Motor neuron (in vitro differentiated cells): ENCODE measurements around the gene TRIP13. TPM values are rescaled to one million over a fixed set of nuclear protein-coding genes. Genes with fewer than 3 reads are reported as not detected.
"Not testable (repeated sequence)": the region's sequence is repeated elsewhere in the genome, so short reads cannot be mapped to it uniquely, and the experiment has no call there.

ENCODE experiments used
- ATAC-seq, 8 experiments: fragments of 200-7000 bp; cut with Tn5 transposase; replicated peaks in 6 of 8; 2 replicates each; pipeline ENCODE4 v1.8.0; 2021; ENCODE audit warnings: mild to moderate bottlenecking in 8 of 8, moderate library complexity in 8 of 8
- H3K27ac ChIP-seq, 2 donors: fragments of 250-450 bp; sonication (Bioruptor Pico); 2 replicates each; pipeline ENCODE4 v1.9.0; 2021; ENCODE audit warnings: antibody characterized with exemption in 2 of 2, mild to moderate bottlenecking in 2 of 2, moderate library complexity in 1 of 2
- H3K4me1 ChIP-seq, 2 donors: fragments of 250-450 bp; sonication (Bioruptor Pico); replicated peaks in 1 of 2; 2 replicates each; pipeline ENCODE4 v1.6.1; 2021; ENCODE audit warnings: antibody characterized with exemption in 2 of 2, mild to moderate bottlenecking in 2 of 2, moderate library complexity in 1 of 2
- H3K4me3 ChIP-seq, 5 donors: fragments of 250-450 bp; sonication (Bioruptor Pico); 2 replicates each; pipeline ENCODE4 v1.9.0; 2021; ENCODE audit warnings: antibody characterized with exemption in 5 of 5, mild to moderate bottlenecking in 5 of 5, moderate library complexity in 4 of 5
- WGBS, 10 experiments: fragments of 450-650 bp; shearing (Covaris generic); methylation state at CpG; one replicate each; pipeline ENCODE4 v1.0.0; 2022; 5-methylcytosine and 5-hydroxymethylcytosine counted together
- in situ Hi-C, 9 experiments: fragments of 400-800 bp; cut with MboI; loops; one replicate each; pipeline ENCODE4 v1.15.0; 2021; ENCODE audit warnings: low sequenced_read_pairs in 9 of 9, low pct_unique_long_range_greater_than_20kb in 2 of 9; ENCODE audit not compliant: unreplicated experiment in 9 of 9
- total RNA-seq, 8 experiments: library from RNA; unstranded; fragments of 300-600 nt; gene quantifications; 2 replicates each; pipeline versions ENCODE4 v1.2.3 to v1.2.4, GENCODE V29; 2022

TRIP13 gene
- total RNA-seq, 8 experiments from 2014 or later: 0.51 to 24.0 (median 2.1) TPM

GRCh38 chr5:849651-850301 lies 42.9 kb upstream of the TRIP13 start:
- ATAC-seq: peak; percentile 50 to 79 (median 72)
- Histone ChIP-seq H3K27ac (no peak overlapping the region), H3K4me3 (peak overlapping the region in 2 of 5 donors; percentile 7 to 27), H3K4me1 (peaks cover 19 to 26% of the 10 kb centered on the region in 2 donors)
- WGBS, 10 experiments: 50 to 83% (median 73%) methylated on average over 4 to 9 of the region's 20 CpGs; no CpG with 5 or more reads in 7 of the 10 experiments
- in situ Hi-C loops: loop anchor here in 1 of 9 experiments (25.0 kb wide), 1 partner anchor 112 kb away; no protein-coding TSS in a partner anchor

- WGBS, 10 experiments: 40 to 50% (median 43%) methylated on average over 2 to 3 of the region's 27 CpGs; no CpG with 5 or more reads in 7 of the 10 experiments
- in situ Hi-C loops: no loop called here
- Histone ChIP-seq H3K4me3 (peak within 1 kb of the TSS in 2 of 5 donors; percentile 7 to 27), H3K4me1 (peaks cover 19 to 23% of the 10 kb centered on the region in 2 donors), H3K27ac (no peak within 1 kb of the TSS)
- peak; percentile 66 to 92 (median 89) for ATAC-seq
Measured at GRCh38 chr5:850511-851006, 42.1 kb upstream of the TRIP13 start, which contains the start of gene ZDHHC11. Gene ZDHHC11 (minus strand): TSS chr5:850986. CDS start chr5:850602, 384 bp downstream.

- Histone ChIP-seq H3K4me1 (peaks cover 19 to 23% of the 10 kb centered on the region in 2 donors), H3K4me3 (peak overlapping the region in 1 of 5 donors; percentile 27), H3K27ac (no peak overlapping the region)
- WGBS, 10 experiments: 70% methylated on average over 2 of the region's 19 CpGs; no CpG with 5 or more reads in 9 of the 10 experiments
- ATAC-seq: peak in 2 of 8 experiments; percentile 1 to 5
- in situ Hi-C loops: no loop called here
Measured at GRCh38 chr5:851076-851475, 41.6 kb upstream of the TRIP13 start.

- 50 to 100% (median 80%) methylated on average over 1 to 13 of the region's 16 CpGs; no CpG with 5 or more reads in 2 of the 10 experiments for WGBS, 10 experiments
- no peak overlapping the region for H3K27ac ChIP-seq
Measured at GRCh38 chr5:851553-851952, 41.1 kb upstream of the TRIP13 start.

GRCh38 chr5:852018-852417 lies 40.7 kb upstream of the TRIP13 start:
- no peak overlapping the region for H3K4me3 ChIP-seq
- H3K4me1 ChIP-seq: peaks cover 19 to 23% of the 10 kb centered on the region in 2 donors
- no peak for ATAC-seq
- H3K27ac ChIP-seq: no peak overlapping the region
- WGBS, 10 experiments: 7 to 78% (median 55%) methylated on average over 3 to 5 of the region's 5 CpGs; no CpG with 5 or more reads in 1 of the 10 experiments
- in situ Hi-C loops: no loop called here

More at GRCh38 chr5:851553-851952, 41.1 kb upstream of the TRIP13 start:
- in situ Hi-C loops: no loop called here
- H3K4me3 ChIP-seq: no peak overlapping the region
- peaks cover 19 to 23% of the 10 kb centered on the region in 2 donors for H3K4me1 ChIP-seq
- ATAC-seq: no peak

- WGBS, 10 experiments: 69 to 100% (median 77%) methylated on average over 3 to 12 of the region's 55 CpGs; no CpG with 5 or more reads in 1 of the 10 experiments
- no peak for ATAC-seq
- peaks cover 19 to 23% of the 10 kb centered on the region in 2 donors for H3K4me1 ChIP-seq
- H3K27ac ChIP-seq: no peak overlapping the region
- in situ Hi-C loops: no loop called here
- H3K4me3 ChIP-seq: no peak overlapping the region
Measured at GRCh38 chr5:852431-853401, 40.0 kb upstream of the TRIP13 start.

- in situ Hi-C loops, H3K27ac ChIP-seq, ATAC-seq, H3K4me3 ChIP-seq: not testable (repeated sequence)
- 53 to 80% (median 59%) methylated on average over 2 to 5 of the region's 18 CpGs; no CpG with 5 or more reads in 7 of the 10 experiments for WGBS, 10 experiments
- peaks cover 19 to 23% of the 10 kb centered on the region in 2 donors for H3K4me1 ChIP-seq
Measured at GRCh38 chr5:853416-854090, 39.1 kb upstream of the TRIP13 start.

- Histone ChIP-seq H3K4me3 (no peak overlapping the region), H3K27ac (no peak overlapping the region), H3K4me1 (peaks cover 19 to 23% of the 10 kb centered on the region in 2 donors)
- no peak for ATAC-seq
- WGBS, 10 experiments: 20 to 100% (median 90%) methylated on average over 1 to 10 of the region's 13 CpGs; no CpG with 5 or more reads in 4 of the 10 experiments
- in situ Hi-C loops: no loop called here
Measured at GRCh38 chr5:854217-854616, 38.5 kb upstream of the TRIP13 start.

GRCh38 chr5:854966-855743 lies 37.5 kb upstream of the TRIP13 start:
- ATAC-seq: no peak
- 45 to 89% (median 62%) methylated on average over 1 to 12 of the region's 32 CpGs; no CpG with 5 or more reads in 3 of the 10 experiments for WGBS, 10 experiments

GRCh38 chr5:855771-856530 lies 36.7 kb upstream of the TRIP13 start:
- in situ Hi-C loops: no loop called here
- Histone ChIP-seq H3K27ac (no peak overlapping the region), H3K4me1 (peaks cover 6% of the 10 kb centered on the region in 2 donors), H3K4me3 (no peak overlapping the region)
- ATAC-seq: peak in 1 of 8 experiments; percentile 26
- WGBS, 10 experiments: 49 to 100% (median 80%) methylated on average over 2 to 13 of the region's 21 CpGs; no CpG with 5 or more reads in 2 of the 10 experiments

More at GRCh38 chr5:854966-855743, 37.5 kb upstream of the TRIP13 start:
- peaks cover 14% of the 10 kb centered on the region in 2 donors for H3K4me1 ChIP-seq
- in situ Hi-C loops: no loop called here
- H3K27ac ChIP-seq: no peak overlapping the region
- H3K4me3 ChIP-seq: no peak overlapping the region
